Hypothalamus (tissue), 51 donors: Measurements from ENCODE around the gene PRTFDC1.
A peak's percentile ranks its signal among the peaks of the same experiment; 100 is the strongest.
"Not testable (repeated sequence)": the region's sequence is repeated elsewhere in the genome, so short reads cannot be mapped to it uniquely, and the experiment has no call there.

Source experiments
- DNase-seq, 51 donors: peaks; one replicate each; lab custom pipeline; 2025; lab: John Stamatoyannopoulos, UW

Gene PRTFDC1

DNA sequence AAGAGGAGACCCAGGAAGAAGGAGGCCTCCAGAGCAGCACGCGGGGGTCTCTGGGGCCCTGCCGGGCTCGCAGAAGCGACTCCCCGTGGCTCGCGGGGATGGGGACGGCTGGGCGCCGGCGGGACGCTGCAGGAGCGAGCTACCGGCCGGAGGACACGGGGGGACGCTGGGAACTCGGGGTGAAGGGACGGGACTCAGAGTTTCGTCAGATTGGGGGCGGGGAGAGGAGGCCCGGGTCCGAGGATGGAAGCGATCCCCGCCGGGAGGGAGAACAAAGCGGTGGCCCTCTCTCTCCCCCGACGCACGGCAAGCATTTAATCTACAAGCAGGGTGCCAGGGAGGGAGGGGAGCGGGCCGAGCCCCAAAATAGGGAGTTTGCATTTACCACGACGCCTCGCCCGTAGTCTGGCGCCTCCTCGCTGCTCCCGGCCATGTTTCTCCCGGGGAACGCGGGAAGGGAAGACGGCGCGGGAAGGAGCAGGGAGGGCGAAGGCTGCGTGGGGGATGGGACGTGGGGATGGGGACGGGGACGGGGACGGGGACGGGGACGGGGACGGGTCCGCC, at the start of gene PRTFDC1:
TSS of gene PRTFDC1 (minus strand) at position 464 of the 564 bp plus-strand sequence. CDS start at position 433, 31 bp downstream.
- peak in 46 of 51 donors; percentile 21 to 92 (median 67) for DNase-seq

DNA sequence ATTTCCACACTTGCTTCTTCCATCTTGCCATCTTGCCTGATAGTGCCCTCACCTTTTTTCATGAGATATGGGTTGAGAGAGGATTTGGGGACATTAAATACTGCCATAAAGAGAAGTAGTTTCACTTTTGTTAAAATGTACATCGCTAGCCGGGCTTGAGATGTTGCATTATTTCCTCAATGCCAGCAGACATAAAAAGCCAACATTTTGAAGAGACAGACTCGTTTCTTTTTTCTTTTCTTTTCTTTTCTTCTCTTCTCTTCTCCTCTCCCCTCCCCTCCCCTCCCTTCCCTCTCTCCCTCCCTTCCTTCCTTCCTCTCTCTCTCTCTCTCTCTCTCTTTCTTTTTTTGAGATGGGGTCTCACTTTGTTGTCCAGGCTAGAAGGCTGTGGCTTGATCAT, 45.6 kb upstream of the PRTFDC1 start:
- no peak for DNase-seq

DNA sequence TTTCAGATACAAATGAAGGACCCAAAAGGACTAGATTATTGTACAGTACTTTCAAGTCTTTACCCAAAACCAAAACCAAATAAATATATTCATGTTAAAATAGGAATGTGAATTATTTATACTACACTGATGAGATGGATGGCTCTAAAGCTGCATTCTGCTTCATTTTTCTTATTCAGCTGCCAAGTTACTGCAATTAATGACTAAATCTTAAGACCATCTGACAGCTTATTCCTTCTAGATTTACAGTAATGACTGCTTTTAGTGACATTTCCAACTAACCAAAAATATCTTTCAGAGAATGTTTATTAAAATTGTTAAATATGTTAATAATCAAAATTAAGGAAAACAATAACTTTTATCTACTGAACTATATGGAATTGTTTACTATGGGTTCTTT, 42.7 kb upstream of the PRTFDC1 start:
- no peak for DNase-seq

DNA sequence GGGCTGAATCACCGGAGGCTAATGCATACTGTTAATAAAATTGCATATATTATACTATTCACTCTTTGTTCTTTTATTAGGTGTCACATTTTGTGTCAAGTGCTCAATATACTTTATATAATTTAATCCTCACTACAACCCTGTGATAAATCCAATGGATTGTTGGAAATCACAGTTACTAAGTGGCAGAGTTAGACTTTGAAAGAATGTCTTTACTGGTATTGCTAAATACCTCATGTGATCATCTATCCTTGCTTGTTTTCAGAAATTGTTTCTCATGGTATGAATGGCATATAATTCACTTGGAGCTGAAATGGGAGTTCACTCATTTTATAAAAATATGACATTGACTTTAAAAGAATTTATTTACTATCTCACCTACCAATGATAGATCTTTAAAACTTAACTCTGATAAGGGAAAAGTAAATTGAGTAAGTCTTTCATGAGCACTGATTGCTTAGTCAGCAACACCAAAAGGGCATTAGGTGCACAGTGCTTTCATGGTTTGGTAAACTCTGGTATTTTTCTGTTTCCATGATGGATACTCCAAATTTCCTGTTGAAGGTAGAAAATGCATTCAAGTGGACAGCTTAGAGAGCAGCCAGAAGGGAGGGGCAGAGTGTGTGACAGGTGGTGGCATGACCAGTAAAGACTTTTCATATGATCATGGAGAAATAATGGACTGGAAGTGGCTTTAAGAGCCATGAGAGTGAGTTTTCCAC, 41.0 kb upstream of the PRTFDC1 start:
- DNase-seq = no peak

DNA sequence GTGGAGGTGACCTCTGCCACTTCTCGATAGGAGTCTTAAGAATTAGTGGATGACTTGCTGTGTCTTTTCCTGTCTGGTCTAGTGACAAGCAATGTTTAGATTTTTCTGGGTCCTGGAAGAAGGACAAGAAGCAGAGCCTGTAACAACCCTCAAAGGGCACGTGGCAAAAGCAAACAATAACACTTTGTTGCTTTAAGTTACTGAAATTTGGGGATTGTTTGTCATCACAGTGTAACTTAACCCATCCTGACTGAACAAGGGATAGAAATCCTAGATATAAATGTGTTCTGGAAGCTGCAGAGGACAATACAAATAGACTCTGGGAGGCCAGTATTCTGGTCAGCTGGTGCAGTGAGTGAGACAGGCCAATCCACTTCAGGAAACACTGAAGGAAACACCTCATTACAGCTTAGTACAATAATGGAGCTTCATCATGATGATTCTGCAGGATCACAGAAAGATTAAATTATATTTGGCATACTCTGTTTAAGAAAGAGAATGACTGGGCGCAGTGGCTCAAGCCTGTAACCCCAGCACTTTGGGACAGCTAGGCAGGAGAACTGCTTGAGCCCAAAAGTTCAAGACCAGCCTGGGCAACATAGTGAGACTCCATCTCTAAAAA, 40.2 kb upstream of the PRTFDC1 start:
- DNase-seq = no peak

- no peak for DNase-seq
Observed at GRCh38 chr10:24991298-24991697, 38.9 kb upstream of the PRTFDC1 start.

GRCh38 chr10:24989867-24990266, 37.5 kb upstream of the PRTFDC1 start:
- DNase-seq = no peak

GRCh38 chr10:24988831-24989640, 36.6 kb upstream of the PRTFDC1 start:
- peak in 16 of 51 donors; percentile 3 to 27 (median 10) for DNase-seq

DNA sequence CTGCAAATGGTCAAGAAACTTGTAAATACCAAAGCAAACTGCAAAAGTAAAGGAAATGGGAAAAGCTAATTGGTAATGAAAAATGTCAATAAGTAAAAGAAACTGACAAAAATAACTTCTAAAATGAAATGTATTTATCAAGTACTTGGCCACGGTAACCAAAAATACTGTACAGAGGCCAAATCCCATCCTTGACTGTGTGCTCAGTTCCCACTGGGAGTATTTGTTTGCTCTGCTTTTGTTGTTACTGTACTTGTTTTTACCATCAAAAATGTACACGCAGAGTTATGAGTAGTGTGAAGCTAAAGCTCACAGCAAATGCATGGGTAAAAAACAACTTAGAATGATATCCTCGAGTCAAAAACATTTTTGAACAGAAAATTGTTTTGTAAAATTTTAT, 32.5 kb upstream of the PRTFDC1 start:
- DNase-seq = no peak

- DNase-seq = no peak
Observed at GRCh38 chr10:24983946-24984345, 31.5 kb upstream of the PRTFDC1 start.

- DNase-seq = no peak
Observed at GRCh38 chr10:24983130-24983529, 30.7 kb upstream of the PRTFDC1 start.

- DNase-seq = no peak
Observed at GRCh38 chr10:24982319-24983112, 30.1 kb upstream of the PRTFDC1 start.

DNA sequence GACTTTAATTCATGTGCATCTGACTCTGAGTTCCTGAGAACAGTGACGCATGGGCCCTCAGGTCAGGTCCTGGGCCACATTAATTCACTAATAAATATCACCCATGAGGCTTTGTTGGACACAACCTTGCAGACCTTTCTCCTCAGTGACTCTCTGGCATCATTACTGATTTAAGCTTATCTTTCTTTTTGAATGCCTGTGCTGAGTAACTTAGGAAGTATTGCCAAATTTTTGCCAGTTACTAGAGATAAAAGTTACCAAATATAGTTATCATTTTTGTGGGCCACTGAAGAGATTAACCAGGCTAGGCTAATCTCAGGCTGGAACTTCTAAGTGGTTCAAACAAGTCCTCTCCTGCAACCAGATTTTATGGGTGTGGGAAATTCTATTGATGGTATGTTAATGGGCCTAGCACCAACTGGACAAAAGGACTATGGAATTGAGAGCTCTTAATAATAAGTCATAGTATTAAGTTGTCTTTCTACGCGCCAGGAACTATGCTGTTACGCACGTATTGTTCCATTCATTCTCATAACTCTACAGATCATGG, 28.8 kb upstream of the PRTFDC1 start:
- DNase-seq = no peak

GRCh38 chr10:24979685-24980084, 27.3 kb upstream of the PRTFDC1 start:
- no peak for DNase-seq

DNA sequence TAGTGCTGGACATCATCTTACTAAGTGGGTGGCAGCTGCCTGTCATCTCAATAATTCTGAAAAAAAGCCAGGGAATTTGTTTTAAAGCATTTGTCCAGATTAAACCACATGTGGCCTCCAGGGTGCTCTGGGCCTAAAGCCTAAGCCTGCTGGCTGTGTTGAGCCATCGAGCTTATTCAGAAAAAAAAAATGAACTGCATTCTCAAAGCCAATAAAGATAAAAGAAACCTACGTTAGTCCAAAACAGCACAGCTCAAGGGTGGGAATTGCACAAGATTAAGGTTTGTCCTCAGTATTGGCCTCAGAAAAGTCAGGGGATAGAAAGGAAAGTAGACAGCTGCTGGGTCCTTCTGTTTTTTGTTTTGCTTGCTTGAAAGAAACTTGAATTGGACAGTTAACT, 22.6 kb upstream of the PRTFDC1 start:
- DNase-seq = no peak

GRCh38 chr10:24973163-24973562, 20.8 kb upstream of the PRTFDC1 start:
- no peak for DNase-seq

DNA sequence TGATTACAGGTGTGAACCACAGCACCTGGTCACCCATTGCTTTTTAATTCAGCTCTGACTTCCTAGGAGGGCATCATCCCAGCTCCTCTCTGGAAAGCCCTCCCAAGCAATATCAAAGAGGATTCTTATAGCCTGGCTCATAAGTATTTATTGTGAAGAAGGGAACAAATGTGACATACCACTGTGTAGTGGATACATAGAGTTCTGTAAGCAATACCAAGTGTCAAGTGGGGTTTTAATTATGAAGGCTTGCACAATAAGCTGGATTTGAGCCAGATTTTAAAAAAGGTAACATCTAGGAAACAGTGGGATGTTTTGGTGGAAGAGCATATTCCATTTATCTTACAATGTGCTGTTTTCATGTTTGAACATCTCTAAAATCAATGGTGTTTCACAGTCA, 19.0 kb upstream of the PRTFDC1 start:
- no peak for DNase-seq

DNA sequence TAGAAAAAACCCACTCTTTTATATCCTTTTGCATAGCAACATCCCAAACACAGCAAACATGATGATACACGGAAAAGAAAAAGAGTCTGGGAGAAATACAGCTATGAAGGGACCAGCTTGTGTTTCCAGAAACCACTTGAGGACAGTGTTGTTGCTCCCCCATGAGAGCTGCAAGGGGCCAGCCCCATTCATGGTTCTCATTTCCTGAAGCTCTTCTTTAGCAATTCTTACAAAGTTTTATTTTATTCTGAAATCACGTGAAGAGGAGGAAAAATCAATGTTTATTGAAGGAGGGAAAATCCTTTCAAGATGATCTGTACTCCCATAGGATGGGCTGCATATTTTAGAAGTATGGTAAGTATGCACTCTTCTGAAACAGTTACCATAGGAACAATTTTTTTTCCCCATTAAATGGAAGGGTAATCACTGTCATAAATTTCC, 17.5 kb upstream of the PRTFDC1 start:
- no peak for DNase-seq

DNA sequence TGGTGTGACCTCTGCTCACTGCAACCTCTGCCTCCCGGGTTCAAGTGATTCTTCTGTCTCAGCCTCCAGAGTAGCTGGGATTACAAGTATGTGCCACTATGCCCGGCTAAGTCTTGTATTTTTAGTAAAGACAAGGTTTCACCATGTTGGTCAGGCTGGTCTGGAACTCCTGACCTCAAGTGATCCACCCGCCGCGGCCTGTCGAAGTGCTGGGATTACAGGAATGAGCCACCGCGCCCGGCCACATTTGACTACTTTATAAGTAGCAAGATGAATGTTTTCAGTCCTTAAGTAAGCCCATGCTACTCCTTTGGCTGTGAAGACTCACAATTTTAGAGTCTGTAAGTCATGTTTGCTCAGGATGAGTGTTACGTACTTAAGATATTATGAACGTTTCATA, 16.5 kb upstream of the PRTFDC1 start:
- not testable (repeated sequence) for DNase-seq

DNA sequence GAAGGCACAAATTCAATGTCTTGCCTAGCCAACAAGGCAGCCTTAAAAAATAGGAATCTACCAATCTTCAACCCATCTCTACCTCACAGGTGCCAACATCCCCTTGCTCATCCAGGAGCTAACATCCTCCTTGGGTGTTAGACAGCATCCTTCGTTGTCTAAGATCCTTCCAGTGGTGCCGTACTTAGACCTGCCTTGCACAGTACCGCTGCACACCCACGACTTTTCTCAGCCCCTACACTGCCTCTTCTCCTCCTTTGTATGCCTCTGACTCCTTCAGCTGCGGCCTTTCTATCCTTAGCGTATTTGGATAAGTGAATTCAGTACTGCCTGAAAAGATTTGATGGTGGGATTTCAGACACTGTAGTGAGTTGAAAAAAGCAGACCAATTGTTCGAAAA, 15.9 kb upstream of the PRTFDC1 start:
- DNase-seq = no peak
